GM21737 (cell line): ENCODE measurements around the gene NDUFAF5.

Source experiments
- ATAC-seq: cut with Tn5 transposase; IDR thresholded peaks from one replicate; pipeline ENCODE4 v1.9.1; 2021; ENCODE audit warnings: mild to moderate bottlenecking, moderate library complexity; ENCODE audit not compliant: unreplicated experiment

The NDUFAF5 gene

DNA sequence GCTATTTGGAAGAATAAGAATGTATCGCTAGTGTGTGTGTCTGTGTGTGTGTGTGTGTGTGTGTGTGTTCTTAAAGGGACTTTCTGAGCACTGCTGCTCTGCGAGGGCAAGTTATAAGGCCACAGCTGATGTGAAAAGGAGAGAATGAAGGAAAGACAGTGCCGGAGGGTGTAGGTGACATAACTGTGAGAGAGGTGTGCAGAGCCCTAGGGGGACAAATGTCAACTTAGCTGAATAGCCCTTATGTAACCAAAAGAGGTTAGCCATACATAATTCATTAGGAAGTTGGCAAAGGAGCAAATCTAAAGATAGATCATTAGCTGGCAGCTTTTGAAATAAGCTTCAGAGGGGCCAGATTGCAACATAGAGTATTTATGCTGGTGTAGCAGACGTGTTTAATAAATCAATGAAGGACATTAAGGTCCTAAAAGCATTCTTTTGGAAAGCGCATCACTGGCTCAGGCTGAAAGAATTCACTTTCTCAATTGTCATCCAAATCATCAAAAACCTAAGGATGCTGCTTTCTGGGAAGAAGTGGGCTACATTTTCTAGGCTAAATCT lies 81.0 kb downstream of the NDUFAF5 start:
- ATAC-seq, result no peak

DNA sequence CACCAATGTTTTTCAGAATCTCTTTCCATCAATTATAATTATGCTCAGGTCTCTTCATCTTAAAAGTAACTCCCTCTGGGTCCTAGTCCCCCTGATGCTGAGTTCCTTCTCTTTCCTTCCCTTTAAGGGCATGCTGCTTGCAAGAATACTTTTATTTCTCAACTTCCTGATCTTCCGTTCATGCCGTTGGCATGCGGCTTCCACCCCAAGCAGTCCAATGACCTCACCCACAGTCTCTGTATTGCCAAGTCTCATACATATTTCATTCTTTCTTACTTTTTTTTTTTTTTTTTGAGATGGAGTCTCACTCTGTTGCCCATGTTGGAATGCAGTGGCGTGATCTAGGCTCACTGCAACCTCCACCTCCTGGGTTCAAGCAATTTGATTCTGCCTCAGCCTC lies 83.5 kb downstream of the NDUFAF5 start:
- ATAC-seq, result no peak

DNA sequence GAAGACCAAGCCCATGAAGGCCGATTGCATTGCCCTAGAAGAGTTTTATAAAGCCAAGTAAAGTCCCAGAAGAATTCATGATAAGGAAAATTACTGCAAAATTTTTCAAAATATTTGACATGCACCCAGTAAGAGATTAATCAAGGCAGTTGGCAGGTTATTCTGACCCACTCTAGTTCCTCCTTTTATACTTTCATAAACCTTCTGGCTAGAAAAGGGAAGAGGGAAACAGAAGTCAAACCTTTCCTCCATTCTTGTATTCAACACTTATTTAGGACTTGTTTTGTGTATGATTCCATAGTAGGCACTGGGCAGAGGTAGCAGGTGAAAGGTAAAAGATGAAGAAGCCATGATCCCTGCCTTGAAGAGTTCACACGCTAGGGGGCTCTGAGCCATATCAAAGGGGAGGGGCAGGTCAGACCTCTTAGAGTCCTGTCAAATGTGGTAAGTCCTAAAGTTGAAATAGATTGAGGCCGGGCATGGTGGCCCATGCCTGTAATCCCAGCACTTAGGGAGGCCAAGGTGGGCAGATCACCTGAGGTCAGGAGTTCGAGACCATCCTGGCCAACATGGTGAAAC lies 85.4 kb downstream of the NDUFAF5 start:
- ATAC-seq, result no peak
